Chondrocyte (in vitro differentiated cells): ENCODE measurements around the gene PRKRIP1. TPM values are rescaled to one million over a fixed set of nuclear protein-coding genes. Genes with fewer than 3 reads are reported as not detected.
"Not testable (repeated sequence)": the region's sequence is repeated elsewhere in the genome, so short reads cannot be mapped to it uniquely, and the experiment has no call there.

Experiments
- DNase-seq: peaks from one replicate; pipeline ENCODE4 v3.0.0; 2021; ENCODE audit warnings: mixed read lengths, low spot score
- H3K27ac Mint-ChIP-seq: one replicate; pipeline ENCODE4 v1.8.0; 2021; ENCODE audit warnings: mild to moderate bottlenecking, moderate library complexity, mixed read lengths; ENCODE audit not compliant: unreplicated experiment
- H3K27me3 Mint-ChIP-seq: 2 replicates; pipeline ENCODE4 v1.8.0; 2021; ENCODE audit warnings: low read depth, mixed read lengths
- H3K36me3 Mint-ChIP-seq: 2 replicates; pipeline ENCODE4 v1.8.0; 2021; ENCODE audit warnings: low read depth, mixed read lengths
- H3K4me1 Mint-ChIP-seq: 2 replicates; pipeline ENCODE4 v1.8.0; 2021; ENCODE audit warnings: low read depth, mild to moderate bottlenecking, mixed read lengths
- H3K4me3 Mint-ChIP-seq: one replicate; pipeline ENCODE4 v1.8.0; 2021; ENCODE audit warnings: mild to moderate bottlenecking, moderate library complexity, mixed read lengths; ENCODE audit not compliant: unreplicated experiment
- H3K9me3 Mint-ChIP-seq: 2 replicates; pipeline ENCODE4 v1.8.0; 2021; ENCODE audit warnings: low read depth, mixed read lengths
- total RNA-seq: library from RNA; stranded (reverse); gene quantifications from 3 replicates; pipeline ENCODE4 v1.2.1, GENCODE V29; 2021
- TF ChIP-seq, protein P1 (sequence below): fragments of 200-600 bp; sonication (generic); IDR thresholded peaks from 2 replicates; pipeline ENCODE4 v1.5.0; 2021; ENCODE audit warnings: antibody characterized with exemption, mild to moderate bottlenecking, moderate library complexity

The PRKRIP1 gene
- total RNA-seq, 1 donor from 2014 or later, result 25.5 TPM

DNA sequence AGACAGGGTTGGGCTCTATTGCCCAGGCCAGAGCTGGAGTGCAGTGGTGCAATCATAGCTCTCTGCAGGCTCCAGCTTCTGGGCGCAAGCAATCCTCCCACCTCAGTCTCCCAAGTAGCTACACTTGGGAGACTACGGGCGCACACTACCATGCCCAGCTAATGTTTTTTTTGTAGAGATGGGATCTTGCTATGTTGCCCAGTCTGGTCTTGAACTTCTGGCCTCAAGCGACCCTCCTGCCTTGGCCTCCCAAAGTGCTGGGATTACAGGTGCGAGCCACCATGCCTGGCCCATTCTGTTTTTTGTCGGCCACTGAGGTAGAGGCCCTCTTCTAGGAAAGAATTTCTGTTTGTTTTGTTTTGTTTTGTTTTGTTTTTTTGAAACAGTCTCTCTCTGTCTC lies 56.3 kb downstream of the PRKRIP1 start:
- Mint-ChIP-seq H3K27ac (no peak overlapping the region), H3K4me3 (no peak overlapping the region), H3K4me1 (peaks cover 7% of the 10 kb centered on the region), H3K36me3 (peaks cover 5% of the 10 kb centered on the region), H3K9me3 (no peaks in the 10 kb centered on the region), H3K27me3 (no peaks in the 10 kb centered on the region)
- TF ChIP-seq, protein P1, sequence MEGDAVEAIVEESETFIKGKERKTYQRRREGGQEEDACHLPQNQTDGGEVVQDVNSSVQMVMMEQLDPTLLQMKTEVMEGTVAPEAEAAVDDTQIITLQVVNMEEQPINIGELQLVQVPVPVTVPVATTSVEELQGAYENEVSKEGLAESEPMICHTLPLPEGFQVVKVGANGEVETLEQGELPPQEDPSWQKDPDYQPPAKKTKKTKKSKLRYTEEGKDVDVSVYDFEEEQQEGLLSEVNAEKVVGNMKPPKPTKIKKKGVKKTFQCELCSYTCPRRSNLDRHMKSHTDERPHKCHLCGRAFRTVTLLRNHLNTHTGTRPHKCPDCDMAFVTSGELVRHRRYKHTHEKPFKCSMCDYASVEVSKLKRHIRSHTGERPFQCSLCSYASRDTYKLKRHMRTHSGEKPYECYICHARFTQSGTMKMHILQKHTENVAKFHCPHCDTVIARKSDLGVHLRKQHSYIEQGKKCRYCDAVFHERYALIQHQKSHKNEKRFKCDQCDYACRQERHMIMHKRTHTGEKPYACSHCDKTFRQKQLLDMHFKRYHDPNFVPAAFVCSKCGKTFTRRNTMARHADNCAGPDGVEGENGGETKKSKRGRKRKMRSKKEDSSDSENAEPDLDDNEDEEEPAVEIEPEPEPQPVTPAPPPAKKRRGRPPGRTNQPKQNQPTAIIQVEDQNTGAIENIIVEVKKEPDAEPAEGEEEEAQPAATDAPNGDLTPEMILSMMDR, result no peak
- DNase-seq, result no peak

DNA sequence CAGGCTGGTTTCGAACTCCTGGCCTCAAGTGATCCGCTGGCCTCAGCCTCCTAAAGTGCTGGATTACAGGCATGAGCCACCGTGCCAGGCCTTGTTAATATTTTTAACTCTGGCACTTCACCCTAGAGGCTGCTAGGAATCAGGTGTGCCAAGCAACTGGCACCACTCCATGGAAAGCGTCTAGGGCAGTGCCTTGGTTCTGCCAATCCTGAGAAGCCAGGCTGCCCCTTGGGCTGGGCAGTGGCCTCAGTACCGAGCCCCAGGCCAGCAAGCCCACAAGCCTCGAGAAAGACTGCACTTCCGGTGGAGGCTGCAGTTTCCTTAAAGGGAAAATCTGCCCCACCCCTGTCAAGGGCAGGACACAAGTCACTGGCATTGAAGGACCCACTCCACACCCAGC lies 57.2 kb downstream of the PRKRIP1 start:
- H3K4me3 Mint-ChIP-seq, result no peak overlapping the region

DNA sequence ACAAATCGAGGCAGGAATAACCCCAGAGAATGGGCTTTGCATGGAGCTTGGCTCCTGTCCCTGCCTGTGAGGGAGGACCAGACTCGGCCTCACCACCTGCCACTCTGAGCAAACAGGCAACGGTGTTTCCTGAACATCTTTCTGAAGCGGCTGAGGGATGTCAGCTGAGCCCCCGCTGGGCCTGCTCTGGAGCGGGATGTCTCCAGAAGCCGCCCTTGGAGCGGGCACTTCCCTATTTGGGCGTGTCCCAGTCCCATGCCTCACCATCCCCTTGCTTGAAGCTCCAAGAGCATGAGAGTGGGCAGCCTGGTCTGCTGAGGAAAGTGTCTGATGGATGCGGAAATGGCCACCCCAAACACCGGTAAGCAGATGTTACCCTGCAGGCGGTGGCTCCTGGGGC lies 58.3 kb downstream of the PRKRIP1 start:
- Mint-ChIP-seq H3K36me3 (peaks cover 7% of the 10 kb centered on the region), H3K9me3 (no peaks in the 10 kb centered on the region), H3K4me1 (peaks cover 7% of the 10 kb centered on the region), H3K27me3 (no peaks in the 10 kb centered on the region), H3K27ac (no peak overlapping the region), H3K4me3 (no peak overlapping the region)
- no peak for DNase-seq
- TF ChIP-seq, protein P1, result no peak

More for the DNA sequence above, 57.2 kb downstream of the PRKRIP1 start:
- Mint-ChIP-seq H3K27ac (no peak overlapping the region), H3K36me3 (peaks cover 8% of the 10 kb centered on the region), H3K27me3 (no peaks in the 10 kb centered on the region), H3K4me1 (peaks cover 7% of the 10 kb centered on the region), H3K9me3 (no peaks in the 10 kb centered on the region)
- TF ChIP-seq, protein P1, result no peak
- DNase-seq, result no peak

DNA sequence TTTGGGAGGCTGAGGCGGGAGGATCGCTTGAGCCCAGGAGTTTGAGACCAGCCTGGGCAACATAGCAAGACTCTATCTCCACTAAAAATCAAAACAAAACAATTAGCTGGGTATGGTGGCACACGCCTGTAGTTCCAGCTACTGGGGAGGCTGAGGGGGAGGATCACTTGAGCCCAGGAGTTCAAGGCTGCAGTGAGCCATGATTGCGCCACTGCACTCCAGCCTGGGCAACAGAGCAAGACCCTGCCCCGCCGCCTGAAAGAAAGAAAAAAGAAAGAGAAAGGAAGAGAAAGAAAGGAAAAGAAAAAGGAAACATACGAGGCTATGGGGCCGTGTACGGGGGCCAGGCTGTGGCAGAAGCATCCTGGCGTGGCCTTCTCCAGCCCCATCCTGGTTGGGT lies 58.8 kb downstream of the PRKRIP1 start:
- H3K27ac Mint-ChIP-seq, H3K9me3 Mint-ChIP-seq, H3K27me3 Mint-ChIP-seq, H3K36me3 Mint-ChIP-seq, DNase-seq, H3K4me1 Mint-ChIP-seq, H3K4me3 Mint-ChIP-seq: not testable (repeated sequence)

DNA sequence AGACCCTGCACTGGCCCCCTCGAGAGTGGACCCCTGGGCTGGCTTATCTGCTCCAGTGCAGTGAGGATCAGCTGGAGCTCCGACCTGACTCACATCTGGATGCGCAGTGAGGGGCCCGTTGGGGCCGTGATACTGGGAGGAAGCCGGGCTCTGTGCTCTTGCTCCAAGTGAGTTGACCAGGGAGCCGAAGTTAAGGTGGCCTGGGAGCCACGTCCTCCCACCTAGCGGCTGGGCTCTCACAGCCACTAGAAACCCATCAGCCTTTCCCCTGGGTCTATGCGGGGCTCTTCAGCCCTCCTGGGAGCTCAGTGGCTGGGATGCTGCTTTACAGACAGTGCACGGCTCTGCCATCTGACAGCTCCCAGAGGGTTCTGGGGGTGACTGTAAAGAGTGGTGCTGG lies 59.4 kb downstream of the PRKRIP1 start:
- H3K4me3 Mint-ChIP-seq, result no peak overlapping the region
- TF ChIP-seq, protein P1, result no peak
- H3K9me3 Mint-ChIP-seq, result no peaks in the 10 kb centered on the region
- peaks cover 7% of the 10 kb centered on the region for H3K36me3 Mint-ChIP-seq
- H3K4me1 Mint-ChIP-seq, result peaks cover 7% of the 10 kb centered on the region
- H3K27ac Mint-ChIP-seq, result no peak overlapping the region
- no peaks in the 10 kb centered on the region for H3K27me3 Mint-ChIP-seq
- no peak for DNase-seq

DNA sequence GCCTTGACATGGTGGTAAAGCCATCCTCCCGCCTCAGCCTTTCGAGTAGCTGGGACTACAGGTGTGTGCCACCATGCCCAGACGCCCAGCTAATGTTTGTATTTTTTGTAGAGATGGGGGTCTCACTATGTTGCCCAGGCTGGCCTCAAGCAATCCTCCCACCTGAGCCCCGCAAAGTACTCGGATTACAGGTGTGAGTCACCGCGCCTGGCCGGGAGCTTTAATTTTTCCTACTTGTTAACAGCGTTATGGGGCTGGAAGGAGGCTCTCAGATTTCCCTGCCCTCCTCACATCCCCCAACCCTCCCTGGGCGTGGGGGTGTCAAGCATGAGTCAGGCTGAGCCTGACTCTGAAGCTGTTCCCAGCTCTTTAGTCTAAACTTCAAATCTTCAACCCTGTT lies 60.2 kb downstream of the PRKRIP1 start:
- peaks cover 9% of the 10 kb centered on the region for H3K36me3 Mint-ChIP-seq
- H3K27me3 Mint-ChIP-seq, result no peaks in the 10 kb centered on the region
- peaks cover 7% of the 10 kb centered on the region for H3K4me1 Mint-ChIP-seq
- no peak overlapping the region for H3K27ac Mint-ChIP-seq
- H3K4me3 Mint-ChIP-seq, result no peak overlapping the region
- H3K9me3 Mint-ChIP-seq, result no peaks in the 10 kb centered on the region
- TF ChIP-seq, protein P1, result no peak
- DNase-seq, result no peak
